ENCODE measurements around the gene FANCL. TPM values are rescaled to one million over a fixed set of nuclear protein-coding genes. Genes with fewer than 3 reads are reported as not detected.

The FANCL gene
- total and polyA plus RNA-seq, 7 donors = 3.9 to 6.4 (median 5.5) TPM

DNA sequence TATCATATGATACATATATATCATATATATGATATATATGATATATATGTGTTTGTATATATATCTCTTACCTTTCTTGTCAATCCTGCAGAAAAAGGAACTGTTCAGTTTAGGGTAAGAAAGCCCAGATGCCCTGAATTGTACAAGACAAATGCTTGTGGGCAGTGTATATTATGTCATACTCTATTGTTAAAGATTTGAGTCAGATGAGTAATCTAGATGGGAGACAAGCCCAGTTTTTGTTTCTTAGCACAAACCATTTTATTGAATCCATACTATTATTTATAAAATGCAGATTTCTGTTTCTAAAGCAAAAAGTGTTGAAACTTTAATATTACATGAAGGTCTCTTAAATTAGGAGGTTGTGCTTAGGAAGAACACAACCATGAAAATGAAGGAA is 103.9 kb downstream of the FANCL start:
- H3K4me3 ChIP-seq = no peak overlapping the region
- H3K27me3 ChIP-seq (ENCODE audit: insufficient read depth in 3 of 3, low read length in 2 of 3) = no peaks in the 10 kb centered on the region
- no peak for TF ChIP-seq CTCF (IDR thresholded peaks at IDR 0.05)
- peaks cover 0 to 16% of the 10 kb centered on the region in 2 donors for H3K36me3 ChIP-seq (ENCODE audit: insufficient read depth in 1 of 2, low read depth in 1 of 2)
- ATAC-seq = no peak
- no peak for DNase-seq
- intact Hi-C loops (cut with DNase I) = loop anchor here in 1 of 2 donors (10.0 kb wide), 1 partner anchor 82 kb away; no protein-coding TSS in a partner anchor
- H3K9me3 ChIP-seq = no peaks in the 10 kb centered on the region
- no peak overlapping the region for H3K27ac ChIP-seq
- H3K4me1 ChIP-seq = no peaks in the 10 kb centered on the region

- no peaks in the 10 kb centered on the region for H3K27me3 ChIP-seq (ENCODE audit: insufficient read depth in 3 of 3, low read length in 2 of 3)
- 77 to 83% (median 78%) methylated on average over 2 of the region's 2 CpGs for WGBS, 3 donors
- no peak overlapping the region for H3K27ac ChIP-seq
- H3K4me3 ChIP-seq = no peak overlapping the region
- H3K36me3 ChIP-seq (ENCODE audit: insufficient read depth in 1 of 2, low read depth in 1 of 2) = peaks cover 0 to 26% of the 10 kb centered on the region in 2 donors
- no peak for DNase-seq
- intact Hi-C loops (cut with DNase I) = loop anchor here in 1 of 2 donors (10.0 kb wide), 1 partner anchor 81 kb away; no protein-coding TSS in a partner anchor
- no peak for ATAC-seq
- H3K9me3 ChIP-seq = no peaks in the 10 kb centered on the region
- H3K4me1 ChIP-seq = no peaks in the 10 kb centered on the region
- TF ChIP-seq CTCF (IDR thresholded peaks at IDR 0.05) = no peak
Measured at GRCh38 chr2:58135861-58136260, 105.3 kb downstream of the FANCL start.

GRCh38 chr2:58133395-58133794 is 107.7 kb downstream of the FANCL start:
- Histone ChIP-seq H3K4me1 (no peaks in the 10 kb centered on the region), H3K27me3 (ENCODE audit: insufficient read depth in 3 of 3, low read length in 2 of 3) (no peaks in the 10 kb centered on the region), H3K36me3 (ENCODE audit: insufficient read depth in 1 of 2, low read depth in 1 of 2) (peaks cover 0 to 19% of the 10 kb centered on the region in 2 donors), H3K9me3 (no peaks in the 10 kb centered on the region), H3K4me3 (no peak overlapping the region), H3K27ac (no peak overlapping the region)
- intact Hi-C loops (cut with DNase I) = loop anchor here in 1 of 2 donors (10.0 kb wide), 1 partner anchor 79 kb away; no protein-coding TSS in a partner anchor
- TF ChIP-seq CTCF (IDR thresholded peaks at IDR 0.05) = no peak
- DNase-seq (no peak), ATAC-seq (no peak)

DNA sequence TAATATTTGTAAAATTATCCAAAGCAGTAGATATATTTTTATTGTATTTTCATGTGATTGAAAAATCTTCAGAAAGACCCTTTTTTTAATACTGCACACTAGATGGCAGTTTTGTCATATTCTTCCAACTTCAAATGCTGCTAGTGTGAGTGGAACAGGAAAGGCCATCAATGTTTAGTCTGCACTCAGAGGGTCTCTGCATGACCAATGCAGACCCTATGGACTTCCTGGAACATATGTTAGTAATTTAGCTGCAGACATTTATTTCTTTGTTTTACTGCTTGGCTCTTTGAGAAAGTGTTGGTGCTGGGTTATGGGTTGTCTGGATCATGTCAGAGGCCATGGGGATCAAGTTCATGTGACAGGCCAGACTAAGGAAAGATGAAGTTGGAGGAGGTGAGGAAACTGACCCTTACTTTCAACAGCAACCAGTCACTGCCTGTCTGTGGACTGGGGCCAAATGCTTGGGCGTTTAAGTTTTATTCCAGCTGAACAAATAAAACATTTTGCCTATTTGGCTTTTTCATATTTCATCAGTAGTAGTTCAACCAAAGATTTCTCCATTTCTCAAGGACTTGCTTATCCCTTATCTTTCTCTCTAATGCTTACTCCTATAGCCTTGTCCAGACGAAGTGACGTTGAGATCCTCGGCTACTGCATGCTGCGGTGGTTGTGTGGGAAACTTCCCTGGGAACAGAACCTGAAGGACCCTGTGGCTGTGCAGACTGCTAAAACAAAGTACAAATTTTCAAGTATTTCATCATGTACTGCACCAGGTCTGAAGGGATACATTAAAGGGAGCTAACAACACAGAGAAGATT is 109.7 kb downstream of the FANCL start:
- ATAC-seq (no peak), DNase-seq (peak in 1 of 2 donors; percentile 40)
- peaks cover 0 to 19% of the 10 kb centered on the region in 2 donors for H3K36me3 ChIP-seq (ENCODE audit: insufficient read depth in 1 of 2, low read depth in 1 of 2)
- no peaks in the 10 kb centered on the region for H3K27me3 ChIP-seq (ENCODE audit: insufficient read depth in 3 of 3, low read length in 2 of 3)
- WGBS, 3 donors = 72 to 84% (median 78%) methylated on average over 5 of the region's 5 CpGs
- intact Hi-C loops (cut with DNase I) = loop anchor here in 1 of 2 donors (10.0 kb wide), 1 partner anchor 77 kb away; no protein-coding TSS in a partner anchor
- H3K27ac ChIP-seq = no peak overlapping the region
- TF ChIP-seq CTCF (IDR thresholded peaks at IDR 0.05) = no peak
- H3K4me3 ChIP-seq = no peak overlapping the region
- no peaks in the 10 kb centered on the region for H3K9me3 ChIP-seq
- no peaks in the 10 kb centered on the region for H3K4me1 ChIP-seq
